GM19025 (cell line): ENCODE measurements around the gene GPAM.

Source experiments
- ATAC-seq: cut with Tn5 transposase; IDR thresholded peaks from one replicate; pipeline ENCODE4 v1.9.1; 2021; ENCODE audit warnings: mild to moderate bottlenecking, low read depth, moderate library complexity; ENCODE audit not compliant: unreplicated experiment

The GPAM gene

DNA sequence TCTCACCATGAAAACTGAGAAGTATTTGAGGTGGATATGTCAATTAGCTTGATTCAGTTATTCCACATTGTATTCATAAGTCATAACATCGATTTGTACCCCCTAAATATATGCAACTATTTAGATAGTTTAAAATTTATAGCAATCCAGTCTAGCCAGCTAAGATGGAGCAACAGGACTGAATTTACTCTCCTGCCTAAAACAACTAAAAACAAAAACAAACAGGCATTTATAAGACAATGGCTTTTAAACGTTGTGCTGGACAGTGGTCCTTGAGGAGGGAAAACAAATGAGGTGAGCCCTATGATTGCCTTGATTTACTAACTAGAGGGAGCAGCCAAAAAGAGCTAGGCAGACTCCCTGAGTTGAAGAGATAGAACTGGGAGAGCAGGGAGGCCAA lies 814 bp upstream of the GPAM start:
- no peak for ATAC-seq

DNA sequence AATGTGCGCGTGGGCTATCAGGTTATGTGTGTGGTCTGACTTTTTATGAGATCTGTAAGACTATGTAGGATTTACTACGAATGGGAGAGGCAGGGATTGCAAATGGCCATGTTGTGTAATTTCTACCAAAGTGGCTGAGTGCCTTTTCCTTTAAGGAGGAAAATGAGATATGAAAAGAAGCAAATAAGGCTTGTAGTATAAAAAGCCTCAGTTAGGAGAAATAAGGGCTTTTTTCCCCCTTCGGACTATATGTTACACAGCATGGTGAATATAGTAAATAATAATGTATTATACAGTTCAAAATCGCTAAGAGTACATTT lies 447 bp upstream of the GPAM start:
- ATAC-seq = no peak

DNA sequence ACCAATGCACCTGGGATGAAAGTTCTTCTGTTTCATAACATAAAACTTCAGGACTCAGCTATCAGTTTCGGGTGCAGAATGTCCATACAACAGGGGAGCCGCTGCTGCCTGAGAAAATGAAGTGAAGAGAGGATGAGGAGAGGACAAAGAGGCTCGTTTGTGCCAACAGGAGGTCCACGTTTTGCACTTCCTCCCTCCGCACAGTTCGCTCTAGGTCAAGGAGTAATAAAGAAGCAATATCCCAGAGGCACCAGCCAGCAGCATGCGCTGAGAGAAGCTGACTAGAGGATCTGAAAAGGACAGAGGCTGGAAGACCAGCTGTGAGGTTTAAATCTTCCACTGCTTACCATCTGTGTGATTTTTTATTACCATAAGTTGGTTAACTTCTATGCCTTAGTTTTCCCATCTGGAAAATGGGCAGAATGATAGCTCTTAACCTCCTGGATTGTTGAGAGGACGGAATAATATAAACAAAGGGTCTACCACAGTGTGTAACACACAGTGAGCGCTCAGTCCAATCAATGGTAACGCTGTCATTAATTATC lies 709 bp downstream of the GPAM start:
- no peak for ATAC-seq

DNA sequence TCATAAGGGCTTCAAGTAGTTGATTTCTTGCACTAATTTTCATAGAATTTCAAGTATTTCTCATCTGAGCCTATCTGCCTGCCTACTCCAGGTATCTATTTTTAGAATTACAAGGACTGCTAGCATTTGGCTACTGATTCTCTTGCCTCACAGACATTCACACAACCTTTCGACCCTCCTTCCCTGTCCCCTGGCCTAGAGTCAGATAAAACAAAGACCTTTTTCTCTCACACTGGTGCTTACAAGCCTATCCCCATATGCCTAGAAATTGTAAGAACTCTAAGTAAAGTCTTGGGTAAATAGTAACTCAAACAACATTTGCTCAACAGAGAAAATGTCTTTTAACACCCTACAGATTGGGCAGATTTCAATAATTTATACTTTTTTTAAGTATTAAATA lies 6.3 kb downstream of the GPAM start:
- no peak for ATAC-seq

DNA sequence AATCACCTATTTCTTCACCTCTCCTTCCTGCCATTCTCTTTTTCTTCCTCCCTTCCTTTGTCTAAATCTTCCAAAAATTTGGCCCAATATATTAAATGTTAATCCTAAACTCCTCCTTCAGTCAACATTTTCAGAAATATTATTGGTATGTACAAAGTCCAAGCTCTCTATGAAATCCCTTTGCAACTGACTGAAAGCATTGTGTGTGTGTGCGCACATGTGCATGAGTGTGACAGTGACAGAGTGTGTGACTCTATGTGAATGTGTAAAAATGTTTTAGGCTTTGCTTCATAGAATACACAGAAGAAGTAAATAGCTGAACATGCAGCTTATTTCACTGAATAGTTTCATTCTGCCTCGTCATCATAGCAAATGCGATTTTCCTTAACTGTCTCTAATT lies 7.0 kb downstream of the GPAM start:
- ATAC-seq = no peak

DNA sequence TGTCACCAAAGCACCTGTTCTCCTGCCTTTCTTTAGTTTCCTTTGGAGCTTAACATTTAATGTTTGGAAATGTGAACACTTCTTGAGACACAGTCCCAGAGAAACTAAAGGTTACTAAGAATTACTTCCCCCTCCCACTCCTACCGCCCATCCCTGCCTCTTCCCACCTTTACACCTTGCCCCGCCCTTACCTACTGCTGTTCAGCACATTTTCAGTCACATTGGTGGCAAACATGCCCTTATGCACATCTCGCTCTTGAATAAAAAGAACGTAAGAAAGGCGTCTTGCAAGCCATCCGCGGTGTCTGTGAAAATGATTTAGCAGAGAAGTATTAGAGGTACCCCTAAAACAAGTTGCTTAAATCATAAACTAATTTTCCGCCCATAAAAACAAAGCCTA lies 8.2 kb downstream of the GPAM start:
- ATAC-seq = no peak

DNA sequence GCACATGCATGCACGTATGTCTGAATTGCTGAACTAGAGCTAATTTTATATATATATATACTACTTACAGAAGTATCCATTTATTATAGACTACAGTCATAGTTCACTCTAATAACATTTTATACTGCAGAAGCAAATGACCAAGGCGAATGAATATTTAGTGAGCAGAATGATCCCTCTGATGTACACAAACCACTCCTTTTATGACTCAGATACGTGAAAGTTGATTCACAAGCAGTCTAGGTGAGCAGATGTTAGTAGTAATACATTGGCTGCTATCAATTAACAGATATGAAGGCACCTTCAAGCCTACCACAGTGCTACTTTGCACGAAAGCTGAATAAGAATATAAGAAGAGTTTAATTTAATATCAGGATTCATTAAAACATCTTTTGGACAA lies 10.4 kb downstream of the GPAM start:
- ATAC-seq = no peak

DNA sequence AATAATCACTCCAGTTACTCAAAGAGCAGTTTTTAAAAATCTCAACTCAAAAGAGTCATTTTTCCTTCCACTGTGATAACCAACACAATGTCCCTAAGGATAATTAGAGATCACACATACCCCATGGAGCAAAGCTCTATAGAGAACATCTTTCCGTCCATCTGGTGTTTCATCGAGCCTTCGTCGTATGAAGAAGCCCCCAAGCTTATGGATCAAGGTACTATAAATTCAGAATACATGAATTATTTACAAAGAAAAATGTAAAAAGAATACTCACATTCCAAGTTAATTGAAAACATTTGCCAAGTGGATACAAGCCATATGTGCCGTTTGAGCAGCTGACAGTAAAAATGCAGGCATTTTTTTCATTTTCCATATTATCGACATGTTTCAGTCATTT lies 14.8 kb downstream of the GPAM start:
- no peak for ATAC-seq

DNA sequence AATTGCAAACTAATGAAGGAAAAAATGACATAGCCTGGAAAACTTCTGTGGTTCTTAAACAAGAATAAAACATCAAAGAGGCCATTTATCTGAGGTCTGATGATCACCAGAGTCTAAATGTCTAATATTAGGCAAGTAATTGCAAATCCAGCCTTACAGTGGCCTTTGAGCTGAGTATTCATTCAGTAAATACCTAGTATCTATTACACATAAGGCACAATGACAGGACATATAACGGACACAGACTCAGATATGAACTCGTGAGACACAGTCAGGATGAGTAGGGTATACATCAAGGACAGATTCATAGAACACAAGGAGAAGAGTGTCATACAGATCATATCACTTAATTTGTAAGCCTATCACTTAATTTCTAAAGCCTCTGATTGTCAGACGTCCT lies 16.8 kb downstream of the GPAM start:
- ATAC-seq = no peak

DNA sequence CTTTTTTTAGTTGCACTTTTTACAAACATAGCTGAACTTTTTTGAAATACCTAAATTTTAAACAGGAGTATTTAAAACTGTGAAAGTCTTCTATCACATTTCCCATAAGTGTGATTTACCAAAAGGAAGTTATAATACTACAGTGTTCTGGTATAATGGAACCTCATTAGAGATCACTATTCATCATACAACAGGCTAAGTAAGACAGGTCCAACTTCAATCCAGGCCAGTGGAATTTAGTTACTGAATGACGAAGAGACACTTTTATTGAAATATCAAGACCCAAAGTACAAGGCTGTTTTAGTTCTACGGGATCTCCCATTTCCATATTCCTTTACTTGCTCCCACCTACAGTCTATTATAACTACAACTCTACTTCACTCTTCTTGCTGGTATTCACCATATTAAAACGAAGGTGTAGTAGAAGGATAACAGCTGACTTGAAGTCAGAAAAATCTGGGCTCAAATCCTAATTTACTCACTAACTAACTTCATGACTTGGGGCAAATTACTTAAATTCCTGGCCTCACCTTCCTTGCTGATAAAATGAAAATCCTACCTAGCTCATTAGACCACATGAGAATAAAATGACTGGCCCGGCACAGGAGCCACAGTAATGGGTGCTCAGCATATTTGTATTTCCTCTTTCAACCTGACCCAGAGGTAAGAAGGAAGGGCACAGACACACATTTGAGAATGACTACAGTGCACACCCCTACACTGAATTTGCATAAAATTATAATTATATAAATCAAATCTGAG lies 21.6 kb downstream of the GPAM start:
- ATAC-seq = no peak

DNA sequence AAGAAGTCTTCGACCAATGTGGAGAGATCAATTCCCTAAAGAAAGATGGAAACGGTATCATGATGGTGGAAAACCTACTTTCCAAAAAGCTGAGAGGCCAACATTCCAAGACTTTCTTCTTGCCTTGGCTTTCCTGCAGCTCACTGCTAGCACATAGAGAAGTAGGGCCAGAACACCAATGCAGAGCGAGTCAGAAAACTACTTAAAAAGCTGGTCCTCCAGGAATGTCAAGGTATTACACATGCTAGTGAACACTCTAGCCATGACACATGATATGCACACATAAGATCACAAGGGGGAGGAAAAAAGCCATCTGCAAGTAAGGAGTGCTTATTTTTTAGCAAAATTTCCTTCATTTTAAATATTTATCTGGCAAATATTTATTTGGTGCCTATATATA lies 22.7 kb downstream of the GPAM start:
- no peak for ATAC-seq

DNA sequence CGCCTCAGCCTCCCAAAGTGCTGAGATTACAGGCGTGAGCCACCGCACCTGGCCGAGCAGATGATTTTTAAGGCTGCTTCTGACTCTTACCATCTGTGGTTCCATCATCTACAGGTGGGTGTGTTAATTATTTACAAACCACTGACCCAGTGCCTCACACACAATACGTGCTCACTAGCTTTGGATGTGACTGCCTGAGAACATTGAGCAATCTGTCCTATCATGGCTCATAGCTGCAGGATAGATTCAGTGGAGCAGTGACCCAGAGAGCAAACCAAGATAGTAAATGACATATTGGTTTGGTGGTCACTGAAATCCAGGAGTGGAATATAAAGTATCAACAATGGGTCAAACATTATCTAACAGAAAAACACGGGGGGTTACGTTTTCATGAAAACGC lies 24.1 kb downstream of the GPAM start:
- ATAC-seq = no peak

DNA sequence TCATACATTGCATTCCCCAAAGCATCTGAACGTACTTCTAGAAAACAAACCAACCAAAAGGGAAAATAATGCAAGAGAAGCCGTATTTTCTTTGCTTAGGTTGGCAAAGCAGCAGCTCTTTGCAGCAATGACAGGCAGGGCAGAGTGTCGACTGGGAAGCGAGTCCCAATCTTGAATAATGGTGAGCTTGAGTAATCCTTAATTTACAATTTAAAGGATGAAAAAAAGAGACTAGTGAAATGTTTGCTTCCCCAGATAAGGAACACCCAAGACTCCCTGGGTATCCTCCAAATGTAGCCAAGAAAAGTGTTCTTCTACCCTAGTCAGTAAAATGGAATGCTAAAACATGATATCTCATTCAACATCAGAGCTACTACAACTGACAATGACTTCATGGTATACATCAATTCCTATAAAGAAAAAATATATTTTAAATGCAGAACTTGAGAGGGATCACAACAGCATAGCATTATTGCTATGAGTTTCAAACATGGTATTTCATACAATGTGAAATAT lies 32.0 kb downstream of the GPAM start:
- ATAC-seq = no peak

DNA sequence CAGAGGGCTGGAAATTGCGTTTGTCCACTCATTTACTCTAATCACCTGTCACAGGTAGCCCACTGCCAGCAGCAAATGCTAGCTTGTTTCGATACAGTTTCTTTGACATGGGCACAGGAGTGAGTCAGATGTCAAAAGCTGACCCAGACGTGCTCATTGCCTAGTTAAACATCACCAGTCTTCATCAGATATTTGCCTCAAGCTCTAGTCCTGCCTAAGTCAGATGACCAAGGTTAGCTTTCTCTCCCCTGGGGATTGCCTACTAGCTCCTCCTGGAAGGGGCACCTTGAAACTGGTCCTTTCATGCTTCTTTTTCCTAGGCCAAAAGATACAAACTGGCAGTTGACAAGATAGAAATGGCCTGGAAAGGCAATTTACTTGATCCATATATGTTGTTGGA lies 35.2 kb downstream of the GPAM start:
- no peak for ATAC-seq

DNA sequence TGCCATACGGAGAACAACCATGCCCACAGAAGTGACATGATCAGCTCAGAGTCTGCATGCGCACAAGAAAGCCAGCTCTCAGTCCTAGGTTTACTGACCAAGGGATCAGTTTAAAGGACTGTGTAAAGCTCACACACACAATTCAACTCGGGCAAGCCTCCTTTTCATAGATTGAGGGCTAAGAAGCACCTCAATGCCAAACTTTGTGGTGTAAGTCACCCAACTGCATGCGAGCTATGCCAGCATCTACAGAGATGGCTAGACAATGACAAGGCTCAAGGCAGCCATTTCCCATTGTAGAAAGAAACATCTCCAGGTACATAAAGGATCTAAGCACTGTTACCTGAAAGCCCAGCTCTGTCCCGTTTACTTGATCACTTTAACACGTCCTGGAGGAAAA lies 36.8 kb downstream of the GPAM start:
- ATAC-seq = no peak

DNA sequence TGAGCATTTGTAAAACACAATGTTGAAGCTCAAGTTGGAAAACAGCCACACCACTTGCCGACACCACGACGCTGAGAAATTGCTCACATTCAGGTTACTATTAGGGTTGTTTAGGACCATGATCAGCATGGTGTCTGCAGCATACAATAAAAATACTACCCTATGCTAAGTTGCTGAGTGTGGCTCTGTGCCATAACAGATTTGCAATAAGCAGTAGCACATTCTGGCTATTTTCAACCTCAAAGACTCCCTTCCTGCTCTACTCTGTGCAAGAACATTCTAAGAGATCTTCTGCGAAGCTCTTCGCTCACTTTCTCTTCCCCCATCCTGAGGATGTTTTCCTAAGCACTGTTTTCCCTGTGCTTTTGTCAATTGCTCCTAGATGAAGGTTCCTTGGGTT lies 38.3 kb downstream of the GPAM start:
- ATAC-seq = no peak

DNA sequence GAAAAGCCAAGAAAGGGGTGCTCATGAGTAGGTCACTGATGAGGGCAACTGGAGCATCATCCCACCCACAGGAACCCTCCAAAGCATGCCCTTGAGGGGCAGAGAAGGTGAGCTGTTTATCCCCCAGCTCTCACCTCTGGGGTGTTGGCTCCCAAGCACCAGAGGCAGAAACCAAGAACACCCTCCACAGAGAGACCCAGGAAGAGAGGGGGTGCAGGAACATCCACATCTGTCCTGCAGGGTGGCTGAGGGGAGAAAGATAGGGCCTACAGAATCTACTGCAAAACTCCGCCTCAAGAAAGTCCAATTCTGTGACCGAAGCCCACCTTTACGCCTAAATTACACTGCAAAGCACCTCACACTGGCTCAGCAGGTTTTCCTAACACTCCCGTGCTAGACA lies 40.1 kb downstream of the GPAM start:
- no peak for ATAC-seq

DNA sequence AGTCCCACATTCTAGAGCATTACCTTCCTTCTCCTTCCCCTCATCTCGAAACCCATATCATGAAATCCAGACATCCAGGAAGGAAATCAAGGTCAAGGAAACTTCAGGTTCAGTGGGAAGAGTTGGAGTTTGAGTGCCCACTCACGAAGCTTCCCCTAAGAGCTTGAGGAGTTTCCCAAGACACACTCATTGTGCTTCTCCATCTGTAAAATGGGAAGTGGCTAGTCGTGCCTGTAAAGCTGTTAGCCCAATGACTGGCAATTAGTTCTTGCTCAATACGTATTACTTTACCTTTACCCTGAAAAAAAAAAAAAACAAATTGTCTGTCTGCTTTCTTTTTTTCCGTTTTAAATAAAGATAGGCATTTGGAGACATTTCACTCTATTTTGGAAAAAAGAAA lies 42.3 kb downstream of the GPAM start:
- ATAC-seq = no peak

DNA sequence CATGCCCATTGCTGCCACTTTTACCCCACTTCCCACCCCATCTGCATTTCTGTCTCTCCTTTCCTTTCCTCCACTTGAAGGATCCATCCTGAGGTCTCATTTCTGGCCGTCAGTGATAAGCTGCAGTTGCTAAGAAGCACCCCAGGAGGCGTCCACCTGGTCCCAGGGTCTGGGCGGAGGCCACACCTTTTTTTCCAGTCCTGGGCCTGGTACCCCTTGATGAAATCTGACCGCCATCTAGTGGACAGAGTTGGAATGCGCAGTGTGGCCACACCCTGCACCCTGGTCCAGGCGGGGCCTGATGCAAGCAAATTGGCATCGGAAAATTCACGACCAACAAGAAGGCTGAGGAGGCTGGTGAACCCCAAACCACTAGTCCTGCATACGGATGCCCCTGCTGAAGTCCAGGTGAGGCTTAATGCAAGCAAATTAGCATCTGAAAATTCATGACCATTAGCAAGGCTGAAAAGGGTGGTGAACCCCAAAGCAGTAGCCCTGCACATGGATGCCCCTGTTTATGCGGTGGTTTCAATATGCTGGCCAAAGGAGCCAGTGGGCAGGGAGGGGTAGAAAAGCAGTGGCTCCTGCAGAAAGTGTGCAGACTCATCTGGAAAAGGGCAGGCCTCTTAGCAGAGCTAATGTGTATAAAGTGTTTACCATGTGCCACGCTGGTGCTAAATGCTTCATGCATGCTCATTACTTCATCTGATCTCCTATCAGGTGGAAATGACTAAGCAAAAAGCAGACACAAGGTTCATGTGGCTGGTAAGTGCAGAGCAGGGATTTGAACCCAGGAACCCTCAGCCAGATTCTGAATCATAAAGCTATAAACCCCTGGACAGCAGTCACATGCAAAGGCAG lies 43.2 kb downstream of the GPAM start:
- ATAC-seq = peak; percentile 99

DNA sequence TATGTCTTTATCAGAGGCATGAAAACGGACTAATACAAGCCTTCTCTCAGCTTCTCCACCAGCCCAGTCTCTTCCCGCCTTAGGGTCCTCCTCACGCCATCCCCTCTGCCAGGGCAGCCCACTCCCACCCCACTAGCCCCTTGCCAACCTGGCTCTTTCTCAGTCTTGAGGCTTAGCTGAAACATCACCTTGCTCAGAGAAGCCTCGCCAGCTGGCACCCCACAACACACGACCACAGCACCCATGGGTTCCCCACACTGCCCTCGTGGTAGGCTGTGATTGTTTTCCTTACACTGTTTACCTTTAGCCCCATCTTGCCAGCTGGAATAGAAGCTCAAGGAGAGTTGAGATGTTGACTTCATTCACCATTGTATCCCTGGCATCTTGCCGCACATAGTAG lies 44.4 kb downstream of the GPAM start:
- no peak for ATAC-seq

DNA sequence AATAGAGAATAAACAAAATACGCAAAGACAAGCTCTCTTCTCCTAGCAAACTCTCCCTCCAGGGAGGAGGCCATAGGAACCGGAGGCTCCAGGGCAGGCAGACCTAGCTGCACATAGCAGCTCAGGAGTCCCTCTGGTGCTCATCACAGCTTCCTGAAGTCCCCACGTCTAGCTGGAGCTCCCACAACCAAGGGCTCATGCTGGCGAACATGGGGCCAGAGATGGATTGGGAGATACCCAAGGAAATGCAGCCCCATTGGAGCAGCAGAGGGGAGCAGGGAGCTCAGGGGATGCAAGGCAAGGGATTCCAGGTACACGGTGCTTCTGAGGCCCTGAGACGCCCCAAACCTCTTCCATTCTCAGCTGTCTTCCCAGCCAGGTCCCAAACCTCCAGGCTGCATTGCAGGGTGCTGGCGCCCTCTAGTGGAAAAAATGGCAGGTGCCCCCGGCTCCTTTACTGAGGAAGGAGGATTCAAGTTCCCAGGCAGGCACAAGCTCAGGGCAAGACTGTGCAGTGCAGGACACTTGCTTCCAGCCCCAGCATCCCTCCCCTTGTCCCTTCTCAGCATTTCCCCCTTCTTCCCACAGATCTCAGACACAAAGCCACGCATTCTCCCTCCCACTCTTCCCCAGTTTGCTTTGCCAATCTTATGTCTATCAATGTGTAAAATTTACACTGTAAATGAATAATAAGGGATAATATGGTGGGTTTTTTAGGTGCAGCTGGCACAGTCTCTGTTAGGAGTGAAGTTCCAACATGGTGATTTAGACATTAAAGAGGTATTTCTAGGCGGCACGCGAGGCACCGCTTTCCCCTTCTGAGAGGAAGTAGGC lies 46.2 kb downstream of the GPAM start:
- peak; percentile 35 for ATAC-seq
